BJ (cell line): ENCODE measurements around the gene RNF166. TPM values are rescaled to one million over a fixed set of nuclear protein-coding genes. Genes with fewer than 3 reads are reported as not detected.

ENCODE experiments used
- CTCF ChIA-PET: fragments of 350-600 bp; formaldehyde crosslinking; extraction: SDS; loops from one replicate; lab custom pipeline; 2021; ENCODE audit warnings: antibody characterized with exemption, inconsistent platforms; lab: Yijun Ruan, JAX
- POLR2A ChIA-PET: fragments of 300-600 bp; sonication (Branson Sonifier 250); formaldehyde crosslinking; extraction: SDS; loops from one replicate; lab custom pipeline; 2021; ENCODE audit warnings: antibody characterized with exemption; lab: Charles Lee
- DNase-seq: peaks from one replicate; pipeline ENCODE4 v3.0.0-alpha.2; 2011; ENCODE audit warnings: low read depth
- H3K27me3 ChIP-seq: 2 replicates; pipeline ENCODE4 v1.6.0; 2011; ENCODE audit warnings: low read length; ENCODE audit not compliant: control insufficient read depth, insufficient read depth
- H3K36me3 ChIP-seq: 2 replicates; pipeline ENCODE4 v1.5.1; 2011; ENCODE audit warnings: low read length; ENCODE audit not compliant: control insufficient read depth, insufficient read depth
- H3K4me3 ChIP-seq: 2 replicates; pipeline ENCODE4 v1.5.1; 2011; ENCODE audit warnings: low read depth, mild to moderate bottlenecking, control low read depth, low read length
- CTCF ChIP-seq: IDR thresholded peaks from 2 replicates; pipeline ENCODE4 v1.5.1; 2011; ENCODE audit warnings: low read depth, mild to moderate bottlenecking, control low read depth, inconsistent platforms, low read length, moderate library complexity; ENCODE audit not compliant: insufficient read depth
- polyA plus RNA-seq: library from polyadenylated mRNA; depleted of rRNA; stranded (reverse); fragments of >200 nt; gene quantifications from 2 replicates; pipeline ENCODE4 v1.2.3, GENCODE V29; 2011

The RNF166 gene
- polyA plus RNA-seq, 1 experiment = 11.9 TPM

- peaks cover 11% of the 10 kb centered on the region for H3K36me3 ChIP-seq
- DNase-seq = no peak
- CTCF ChIA-PET = interaction anchor here (1.5 to 4.7 kb wide), 5 partner anchors 9 to 33 kb away, joined by 8 to 27 read pairs (median 21); partner anchors contain the start of gene PIEZO1
- POLR2A ChIA-PET = no interaction called here
- no peaks in the 10 kb centered on the region for H3K27me3 ChIP-seq
- no peak for TF ChIP-seq CTCF
- H3K4me3 ChIP-seq = no peak overlapping the region
Observed at GRCh38 chr16:88753191-88753590, 47.0 kb upstream of the RNF166 start.

- no peak for TF ChIP-seq CTCF
- Histone ChIP-seq H3K36me3 (peaks cover 12% of the 10 kb centered on the region), H3K27me3 (no peaks in the 10 kb centered on the region), H3K4me3 (no peak overlapping the region)
- no peak for DNase-seq
- CTCF ChIA-PET = interaction anchor here (3.5 to 4.5 kb wide), 3 partner anchors 9 to 15 kb away, joined by 14 to 22 read pairs (median 17); no protein-coding TSS in a partner anchor
- POLR2A ChIA-PET = no interaction called here
Observed at GRCh38 chr16:88752386-88753002, 46.3 kb upstream of the RNF166 start.

- no peak for TF ChIP-seq CTCF
- CTCF ChIA-PET = interaction anchor here (4.2 to 4.5 kb wide), 2 partner anchors 8 to 14 kb away, joined by 14 to 17 read pairs; no protein-coding TSS in a partner anchor
Observed at GRCh38 chr16:88750854-88751253, 44.6 kb upstream of the RNF166 start.

GRCh38 chr16:88749358-88749757 is 43.1 kb upstream of the RNF166 start:
- no peak for TF ChIP-seq CTCF
- CTCF ChIA-PET = interaction anchor here (1.3 to 4.5 kb wide), 3 partner anchors 8 to 34 kb away, joined by 3 to 17 read pairs (median 6); no protein-coding TSS in a partner anchor
- no peak for DNase-seq
- peaks cover 11% of the 10 kb centered on the region for H3K36me3 ChIP-seq
- no peaks in the 10 kb centered on the region for H3K27me3 ChIP-seq
- H3K4me3 ChIP-seq = no peak overlapping the region
- POLR2A ChIA-PET = no interaction called here

More at GRCh38 chr16:88750854-88751253, 44.6 kb upstream of the RNF166 start:
- DNase-seq = no peak
- POLR2A ChIA-PET = no interaction called here
- Histone ChIP-seq H3K36me3 (peaks cover 12% of the 10 kb centered on the region), H3K27me3 (no peaks in the 10 kb centered on the region), H3K4me3 (no peak overlapping the region)

GRCh38 chr16:88748364-88748763 is 42.2 kb upstream of the RNF166 start:
- Histone ChIP-seq H3K27me3 (no peaks in the 10 kb centered on the region), H3K36me3 (peaks cover 11% of the 10 kb centered on the region), H3K4me3 (no peak overlapping the region)
- POLR2A ChIA-PET = no interaction called here
- TF ChIP-seq CTCF = no peak
- DNase-seq = no peak
- CTCF ChIA-PET = interaction anchor here (0.6 to 4.5 kb wide), 6 partner anchors 9 to 419 kb away, joined by 3 to 25 read pairs (median 4); no protein-coding TSS in a partner anchor
